RPMI7951 (cell line): ENCODE data around the gene ARL16. TPM values are rescaled to one million over a fixed set of nuclear protein-coding genes. Genes with fewer than 3 reads are reported as not detected.

ENCODE experiments used
- DNase-seq: peaks from one replicate; pipeline ENCODE4 v3.0.0-alpha.2; 2012; ENCODE audit warnings: low read depth
- total RNA-seq: library from RNA; depleted of rRNA; stranded (reverse); fragments of >200 nt; shearing (Covaris generic); gene quantifications from 2 replicates; pipeline ENCODE4 v1.2.3, GENCODE V29; 2014; rRNA removed

Gene ARL16
- 28.6 and 30.9 TPM in 2 replicates for total RNA-seq

DNA sequence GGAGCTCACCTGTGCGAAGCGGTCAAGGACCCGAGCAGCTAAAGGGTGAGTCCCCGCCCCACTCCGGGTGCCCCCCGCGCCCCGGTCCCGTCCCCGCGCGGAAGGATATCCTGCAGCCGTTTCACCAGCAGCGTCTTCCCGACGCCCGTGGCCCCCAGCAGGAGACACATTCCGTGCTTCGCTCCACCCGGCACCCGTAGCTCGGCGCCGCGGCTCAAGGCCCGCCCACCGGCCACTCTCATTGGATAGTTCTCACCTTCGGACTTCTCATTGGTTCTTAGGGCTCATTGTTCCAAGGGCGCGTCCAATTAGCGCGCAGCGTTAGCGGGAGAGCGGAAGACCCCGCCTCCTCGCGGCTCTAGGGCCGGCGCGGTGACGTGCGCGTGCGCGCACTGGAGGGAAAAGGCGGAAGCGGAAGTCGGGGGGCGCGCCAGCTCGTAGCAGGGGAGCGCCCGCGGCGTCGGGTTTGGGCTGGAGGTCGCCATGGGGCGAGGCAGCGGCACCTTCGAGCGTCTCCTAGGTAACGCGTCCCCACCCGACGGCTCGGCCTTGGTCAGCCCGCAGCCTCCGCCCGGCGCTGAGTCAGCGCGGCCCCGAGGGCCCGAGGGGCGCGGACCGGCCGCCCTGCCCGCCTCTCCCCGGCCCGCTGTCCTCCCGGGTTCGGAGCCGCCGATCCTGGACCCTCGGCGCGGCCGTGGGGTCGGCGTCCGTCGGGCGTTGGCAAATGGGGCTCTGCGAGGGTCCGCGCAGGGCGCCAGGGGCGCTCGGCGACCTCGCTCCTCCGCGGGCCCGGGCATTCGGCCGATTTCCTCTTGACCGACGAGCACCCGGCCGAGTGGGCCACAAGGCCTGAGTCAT lies at the start of gene ARL16, which contains the start of gene HGS:
Gene ARL16 (minus strand): TSS at position 214 of the 858 bp plus-strand sequence. CDS start 44 bp downstream, at position 170.
Gene HGS (plus strand): TSS at position 428 of the 858 bp plus-strand sequence. CDS start 56 bp downstream, at position 484.
- DNase-seq: peak; percentile 97

DNA sequence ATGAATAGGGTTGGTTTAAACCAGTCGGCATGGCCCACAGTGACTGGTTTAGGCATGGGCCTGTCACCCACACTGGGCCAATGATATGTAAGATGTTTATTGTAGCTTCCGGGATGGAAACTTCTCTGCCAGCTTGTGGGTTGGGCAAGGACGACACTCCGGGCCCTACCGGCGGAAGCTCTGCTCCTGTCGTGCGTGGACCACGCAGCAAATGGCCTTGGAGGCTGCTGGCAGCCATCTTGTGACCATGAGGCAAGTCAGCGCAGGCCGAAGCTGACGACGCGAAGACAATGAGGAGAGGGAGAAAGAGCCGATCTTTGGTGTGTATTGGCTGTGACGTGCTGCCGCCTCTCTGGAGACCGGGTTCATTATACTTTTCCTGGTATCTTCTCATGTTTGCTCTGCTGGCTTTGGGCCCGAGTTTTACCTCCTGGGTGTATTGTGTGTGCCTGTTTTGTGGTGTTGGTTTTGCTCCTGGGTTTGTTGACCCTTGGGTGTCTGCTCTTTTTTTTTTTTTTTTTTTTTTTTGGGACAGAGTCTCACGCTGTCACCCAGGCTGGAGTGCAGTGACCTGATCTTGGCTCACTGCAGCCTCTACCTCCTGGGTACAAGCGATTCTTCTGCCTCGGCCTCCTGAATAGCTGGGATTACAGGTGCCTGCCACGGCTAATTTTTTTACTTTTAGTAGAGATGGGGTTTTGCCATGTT lies 43.9 kb upstream of the ARL16 start:
- DNase-seq: no peak

GRCh38 chr17:81726004-81726403 lies 42.4 kb upstream of the ARL16 start:
- DNase-seq: no peak

DNA sequence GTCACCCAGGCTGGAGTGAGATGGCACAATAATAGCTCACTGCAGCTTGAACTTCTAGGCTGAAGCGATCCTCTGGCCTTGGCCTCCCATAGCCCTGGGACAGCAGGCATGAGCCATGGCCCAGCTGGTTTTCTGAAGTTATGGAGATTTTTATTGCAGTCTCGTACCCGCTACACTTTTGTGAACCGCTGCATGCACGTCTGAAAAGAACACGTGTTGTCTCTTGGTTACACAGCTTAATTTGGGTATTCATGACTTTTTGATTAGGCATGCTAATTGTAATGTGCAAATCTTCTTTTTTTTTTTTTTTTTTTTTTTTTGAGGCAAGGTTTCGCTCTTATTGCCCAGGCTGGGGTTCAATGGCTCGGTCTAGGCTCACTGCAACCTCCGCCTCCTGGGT lies 41.8 kb upstream of the ARL16 start:
- no peak for DNase-seq

DNA sequence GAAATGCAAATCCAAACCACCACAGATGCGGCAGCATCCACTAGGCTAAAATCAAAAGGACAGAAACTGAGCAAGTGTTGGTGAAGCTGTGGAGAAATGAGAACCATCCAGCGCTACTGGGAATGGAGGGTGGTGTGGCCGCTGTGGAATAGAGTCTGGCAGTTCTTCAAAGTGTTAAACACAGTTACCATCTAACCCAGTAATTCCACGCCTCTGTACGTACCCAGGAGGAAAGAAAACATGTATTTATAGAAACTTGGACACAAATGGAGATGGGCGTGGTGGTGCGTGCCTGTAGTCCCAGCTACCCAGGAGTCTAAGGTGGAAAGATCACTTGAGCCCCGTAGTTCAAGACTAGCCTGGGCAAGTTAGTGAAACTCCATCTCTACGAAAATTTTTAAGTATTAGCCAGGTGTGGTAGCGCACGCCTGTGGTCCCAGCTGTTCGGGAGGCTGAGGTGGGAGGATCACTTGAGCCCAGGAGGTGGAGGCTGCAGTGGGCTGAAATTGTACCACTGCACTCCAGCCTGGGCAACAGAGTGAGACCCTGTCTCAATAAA lies 40.1 kb upstream of the ARL16 start:
- DNase-seq: peak; percentile 33

- peak; percentile 56 for DNase-seq
These were observed 38.9 kb upstream of the ARL16 start for GRCh38 chr17:81722184-81723120.

DNA sequence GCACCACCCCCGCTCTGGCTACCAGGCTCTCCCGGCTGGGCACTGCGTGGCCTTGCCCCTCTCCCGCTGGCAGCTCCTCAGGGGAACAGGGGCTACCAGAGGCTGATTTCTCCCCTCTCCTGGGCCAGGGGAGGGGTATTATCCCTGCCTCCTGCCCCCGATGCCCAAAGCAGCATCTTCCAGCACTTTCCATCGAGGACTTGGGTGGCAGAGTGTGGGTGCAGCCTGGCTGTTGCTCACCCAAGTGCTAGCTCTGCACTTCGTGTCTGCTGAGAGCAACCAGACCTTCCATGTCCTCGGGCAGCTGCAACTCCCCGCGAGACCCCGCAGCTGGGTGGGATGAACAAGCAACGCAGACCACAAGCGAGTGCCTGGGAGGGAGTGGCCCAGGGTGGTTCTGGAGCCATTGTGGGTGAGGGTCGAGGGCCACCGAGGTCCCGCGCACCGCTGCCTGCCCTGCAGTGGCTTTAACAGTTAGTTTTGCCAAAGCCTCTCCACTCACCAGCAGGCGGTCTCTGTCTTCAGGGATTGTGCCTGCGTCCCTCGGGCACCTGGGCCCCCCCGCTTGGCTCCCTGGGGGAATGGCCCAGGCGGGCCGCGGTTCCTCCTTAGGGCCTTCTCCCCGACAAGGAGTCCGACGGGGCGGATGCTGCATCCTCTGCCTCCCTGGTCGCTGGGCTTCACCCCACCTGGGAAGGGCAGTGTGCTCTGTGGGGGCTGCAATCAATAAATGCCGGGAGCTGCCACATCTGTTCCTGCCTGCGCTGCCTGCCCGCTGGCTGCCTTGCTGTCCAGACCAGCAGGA lies 36.9 kb upstream of the ARL16 start:
- no peak for DNase-seq

GRCh38 chr17:81719410-81720266 lies 36.0 kb upstream of the ARL16 start:
- DNase-seq: no peak

DNA sequence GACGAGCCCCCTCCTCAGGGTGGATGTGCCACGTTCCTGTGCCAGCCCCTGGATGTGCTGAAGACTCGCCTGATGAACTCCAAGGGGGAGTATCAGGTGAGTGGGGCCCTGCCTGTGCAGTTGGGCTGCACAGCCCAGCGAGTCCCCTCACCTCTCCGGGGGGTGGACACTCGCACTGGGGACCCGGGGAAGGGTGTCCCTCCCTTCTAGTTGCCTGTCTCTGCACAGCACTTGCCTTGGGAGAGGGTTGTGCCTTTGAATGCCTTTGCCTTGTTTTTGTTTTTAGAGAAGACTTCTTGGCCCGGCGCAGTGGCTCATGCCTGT lies 34.1 kb upstream of the ARL16 start:
- no peak for DNase-seq

- no peak for DNase-seq
These were observed 33.6 kb upstream of the ARL16 start for GRCh38 chr17:81717049-81717765.

GRCh38 chr17:81716674-81716996 lies 33.0 kb upstream of the ARL16 start:
- no peak for DNase-seq

DNA sequence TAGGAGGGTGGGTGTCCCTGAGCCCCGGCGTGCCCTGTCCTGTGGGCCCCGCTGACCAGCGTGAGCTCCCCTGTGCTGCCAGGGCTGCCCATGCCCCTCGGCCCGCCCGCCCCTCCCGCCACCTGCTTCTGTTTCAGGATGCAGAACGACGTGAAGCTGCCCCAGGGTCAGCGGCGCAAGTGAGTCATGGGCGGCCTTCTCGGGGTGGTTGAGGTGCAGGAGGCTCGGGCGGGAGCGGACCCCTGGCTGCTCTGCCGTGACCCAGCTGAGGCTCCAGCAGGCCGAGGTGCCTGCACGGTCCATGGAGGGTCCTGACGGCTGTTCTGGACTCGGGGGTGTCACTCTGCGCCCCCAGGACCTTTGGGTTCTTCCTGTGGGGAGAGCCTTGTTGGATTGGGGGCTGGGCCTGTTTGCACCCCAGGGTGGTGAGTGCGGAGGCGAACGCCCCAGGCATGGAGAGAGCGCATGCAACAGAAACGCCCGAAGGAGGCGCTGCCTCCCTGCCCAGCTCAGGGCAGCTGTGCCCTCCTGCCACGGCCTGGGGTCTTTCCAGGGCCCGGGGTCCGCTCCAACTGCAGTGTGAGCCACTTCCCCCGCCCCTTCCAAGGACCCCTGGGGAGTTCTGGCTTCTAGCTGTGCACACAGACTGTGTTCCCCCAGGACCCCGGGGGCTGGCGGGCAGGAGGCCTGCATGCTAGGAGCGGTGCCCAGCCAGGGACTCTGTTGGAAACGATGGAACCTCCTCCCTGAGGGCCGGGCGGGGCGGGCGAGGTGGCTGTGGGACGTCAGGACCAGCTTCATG lies 32.5 kb upstream of the ARL16 start:
- no peak for DNase-seq

GRCh38 chr17:81715107-81715871 lies 31.7 kb upstream of the ARL16 start:
- no peak for DNase-seq

- DNase-seq: no peak
These were observed 31.0 kb upstream of the ARL16 start for GRCh38 chr17:81714412-81715106.

GRCh38 chr17:81713556-81714411 lies 30.2 kb upstream of the ARL16 start:
- peak; percentile 48 for DNase-seq

DNA sequence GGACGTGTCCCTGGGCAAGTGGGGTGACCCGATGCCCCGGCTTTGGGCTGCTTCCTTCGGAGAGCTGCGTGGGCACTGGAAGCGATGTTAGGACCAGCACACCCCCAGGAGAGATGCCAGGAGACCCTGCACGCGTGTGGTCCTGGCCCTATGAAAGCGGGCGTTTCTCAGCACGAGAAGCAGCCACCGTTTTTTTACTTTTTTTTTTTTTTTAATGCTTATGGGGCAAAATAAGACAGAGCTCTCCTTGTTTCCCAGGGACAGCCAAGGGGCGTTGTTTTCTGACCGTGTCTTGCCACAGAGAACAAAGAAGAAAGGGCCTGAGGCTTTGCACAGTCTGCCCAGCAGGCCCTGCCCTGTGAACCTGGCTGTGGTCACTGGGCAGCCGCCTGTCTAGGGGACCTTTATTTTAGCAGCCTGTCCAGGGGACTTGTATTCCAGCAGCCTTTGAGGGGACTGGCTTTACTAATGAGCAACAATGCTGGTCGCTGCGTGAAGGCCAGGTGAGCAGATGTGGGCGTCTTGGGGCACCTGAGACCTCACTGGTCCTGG lies 29.5 kb upstream of the ARL16 start:
- peak; percentile 47 for DNase-seq
